ENCODE results near the gene PRSS57. TPM values are rescaled to one million over a fixed set of nuclear protein-coding genes. Genes with fewer than 3 reads are reported as not detected.
A peak's percentile ranks its signal among the peaks of the same experiment; 100 is the strongest.

Gene PRSS57
- total RNA-seq, 1 donor: not detected

DNA sequence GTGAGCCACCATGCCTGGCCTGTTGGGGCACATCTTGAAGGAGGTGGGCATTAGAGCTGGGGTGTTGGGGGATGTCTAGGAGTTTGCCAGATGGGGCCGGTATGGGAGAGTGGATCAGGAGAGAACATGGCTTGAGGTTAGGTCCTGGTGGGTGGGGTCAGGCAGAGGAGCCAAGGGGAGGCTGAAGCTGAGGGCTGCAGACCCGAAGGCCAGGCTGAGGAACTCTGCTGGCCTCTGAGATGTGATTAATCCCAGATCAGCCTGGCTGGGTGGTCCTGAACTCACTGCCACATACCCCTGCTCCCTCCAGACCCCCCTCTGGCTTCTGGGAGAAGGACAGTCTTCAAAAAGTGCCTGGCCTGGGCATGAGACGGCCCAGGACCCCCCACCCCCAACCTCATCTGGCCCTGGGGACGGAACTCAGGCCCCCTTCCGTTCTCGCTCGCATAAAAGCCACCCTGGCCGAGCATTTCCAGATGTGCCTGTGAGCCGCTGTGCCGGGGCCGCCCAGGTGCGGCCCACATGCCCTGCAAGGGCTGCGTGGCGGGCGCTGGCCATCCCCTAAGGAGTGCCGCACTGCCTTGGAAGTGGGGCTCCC is 16.4 kb downstream of the PRSS57 start:
- Histone ChIP-seq H3K4me3 (ENCODE audit: insufficient read depth, low read length) (peak overlapping the region; percentile 83), H2AFZ (ENCODE audit: low read length) (no peak overlapping the region), H3K36me3 (ENCODE audit: insufficient read depth, low read length) (no peaks in the 10 kb centered on the region), H3K4me2 (ENCODE audit: insufficient read depth, low read length) (peak overlapping the region; percentile 82), H3K27ac (ENCODE audit: low read depth, low read length) (peak overlapping the region; percentile 69), H3K9me3 (ENCODE audit: low read depth, low read length) (no peaks in the 10 kb centered on the region), H4K20me1 (ENCODE audit: insufficient read depth, low read length) (peaks cover 12% of the 10 kb centered on the region), H3K4me1 (ENCODE audit: insufficient read depth, low read length) (peaks cover 12% of the 10 kb centered on the region), H3K79me2 (ENCODE audit: insufficient read depth, low read length) (peaks cover 9% of the 10 kb centered on the region), H3K27me3 (ENCODE audit: insufficient read depth, low read length) (no peaks in the 10 kb centered on the region)
- peak; percentile 64 for DNase-seq (ENCODE audit: insufficient read length, low spot score, missing footprints)
- TF ChIP-seq, protein P1, sequence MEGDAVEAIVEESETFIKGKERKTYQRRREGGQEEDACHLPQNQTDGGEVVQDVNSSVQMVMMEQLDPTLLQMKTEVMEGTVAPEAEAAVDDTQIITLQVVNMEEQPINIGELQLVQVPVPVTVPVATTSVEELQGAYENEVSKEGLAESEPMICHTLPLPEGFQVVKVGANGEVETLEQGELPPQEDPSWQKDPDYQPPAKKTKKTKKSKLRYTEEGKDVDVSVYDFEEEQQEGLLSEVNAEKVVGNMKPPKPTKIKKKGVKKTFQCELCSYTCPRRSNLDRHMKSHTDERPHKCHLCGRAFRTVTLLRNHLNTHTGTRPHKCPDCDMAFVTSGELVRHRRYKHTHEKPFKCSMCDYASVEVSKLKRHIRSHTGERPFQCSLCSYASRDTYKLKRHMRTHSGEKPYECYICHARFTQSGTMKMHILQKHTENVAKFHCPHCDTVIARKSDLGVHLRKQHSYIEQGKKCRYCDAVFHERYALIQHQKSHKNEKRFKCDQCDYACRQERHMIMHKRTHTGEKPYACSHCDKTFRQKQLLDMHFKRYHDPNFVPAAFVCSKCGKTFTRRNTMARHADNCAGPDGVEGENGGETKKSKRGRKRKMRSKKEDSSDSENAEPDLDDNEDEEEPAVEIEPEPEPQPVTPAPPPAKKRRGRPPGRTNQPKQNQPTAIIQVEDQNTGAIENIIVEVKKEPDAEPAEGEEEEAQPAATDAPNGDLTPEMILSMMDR (IDR thresholded peaks at IDR 0.05; ENCODE audit: extremely low read depth, low read depth, low read length): no peak

GRCh38 chr19:677601-678436 is 17.4 kb downstream of the PRSS57 start:
- Histone ChIP-seq H2AFZ (ENCODE audit: low read length) (no peak overlapping the region), H3K4me3 (ENCODE audit: insufficient read depth, low read length) (peak overlapping the region; percentile 75), H4K20me1 (ENCODE audit: insufficient read depth, low read length) (peaks cover 12% of the 10 kb centered on the region), H3K79me2 (ENCODE audit: insufficient read depth, low read length) (peaks cover 9% of the 10 kb centered on the region), H3K9me3 (ENCODE audit: low read depth, low read length) (no peaks in the 10 kb centered on the region), H3K4me2 (ENCODE audit: insufficient read depth, low read length) (peak overlapping the region; percentile 87), H3K36me3 (ENCODE audit: insufficient read depth, low read length) (no peaks in the 10 kb centered on the region), H3K4me1 (ENCODE audit: insufficient read depth, low read length) (peaks cover 12% of the 10 kb centered on the region), H3K27me3 (ENCODE audit: insufficient read depth, low read length) (no peaks in the 10 kb centered on the region), H3K27ac (ENCODE audit: low read depth, low read length) (peak overlapping the region; percentile 7)
- DNase-seq (ENCODE audit: insufficient read length, low spot score, missing footprints): peak; percentile 89
- TF ChIP-seq, protein P1 (IDR thresholded peaks at IDR 0.05; ENCODE audit: extremely low read depth, low read depth, low read length): no peak

- TF ChIP-seq, protein P1 (IDR thresholded peaks at IDR 0.05; ENCODE audit: extremely low read depth, low read depth, low read length): no peak
- peak overlapping the region; percentile 87 for H3K4me2 ChIP-seq (ENCODE audit: insufficient read depth, low read length)
- peak; percentile 99 for DNase-seq (ENCODE audit: insufficient read length, low spot score, missing footprints)
- H3K36me3 ChIP-seq (ENCODE audit: insufficient read depth, low read length): no peaks in the 10 kb centered on the region
- H2AFZ ChIP-seq (ENCODE audit: low read length): no peak overlapping the region
- H3K27ac ChIP-seq (ENCODE audit: low read depth, low read length): no peak overlapping the region
- H4K20me1 ChIP-seq (ENCODE audit: insufficient read depth, low read length): peaks cover 12% of the 10 kb centered on the region
- no peaks in the 10 kb centered on the region for H3K9me3 ChIP-seq (ENCODE audit: low read depth, low read length)
- H3K4me1 ChIP-seq (ENCODE audit: insufficient read depth, low read length): peaks cover 12% of the 10 kb centered on the region
- peak overlapping the region; percentile 75 for H3K4me3 ChIP-seq (ENCODE audit: insufficient read depth, low read length)
- H3K27me3 ChIP-seq (ENCODE audit: insufficient read depth, low read length): no peaks in the 10 kb centered on the region
- H3K79me2 ChIP-seq (ENCODE audit: insufficient read depth, low read length): peaks cover 9% of the 10 kb centered on the region
These were observed 18.1 kb downstream of the PRSS57 start for GRCh38 chr19:677201-677600.
